Measurements from ENCODE around the gene ITGA1. TPM values are rescaled to one million over a fixed set of nuclear protein-coding genes. Genes with fewer than 3 reads are reported as not detected.

The ITGA1 gene
- total and polyA plus RNA-seq, 2 of the 13 experiments (the other 11 are each of a cell fraction or from before 2014, with no cell fraction given), result 23.1 to 28.6 TPM

- TF ChIP-seq ZNF503 (CRISPR knock-in tag; IDR thresholded peaks at IDR 0.05) (0 out of 2 replicates have a peak, but pooled peaks have one; percentile 43), ZEB1 (IDR thresholded peaks at IDR 0.05; ENCODE audit: insufficient replicate concordance, low read depth) (no peak), IKZF5 (CRISPR knock-in tag; IDR thresholded peaks at IDR 0.05) (no peak), JUNB (CRISPR knock-in tag; IDR thresholded peaks at IDR 0.05; ENCODE audit: borderline replicate concordance) (no peak), EP300 (IDR thresholded peaks at IDR 0.05; ENCODE audit: low read depth in 2 of 2, low read length in 2 of 2) (peak; percentile 29 to 74; a peak in 3 of 4 replicates), EP300 (CRISPR knock-in tag; IDR thresholded peaks at IDR 0.05; ENCODE audit: borderline replicate concordance) (no peak; the same call in 1 of the 2 replicates), BHLHE40 (IDR thresholded peaks at IDR 0.05; ENCODE audit: low read length) (peak; percentile 44; the same call in 1 of the 2 replicates), ZFP82 (CRISPR knock-in tag; IDR thresholded peaks at IDR 0.05; ENCODE audit: borderline replicate concordance) (no peak), ZBTB1 (CRISPR knock-in tag; IDR thresholded peaks at IDR 0.05; ENCODE audit: borderline replicate concordance) (no peak), ZNF558 (CRISPR knock-in tag; IDR thresholded peaks at IDR 0.05; ENCODE audit: borderline replicate concordance) (no peak), MXI1 (IDR thresholded peaks at IDR 0.05; ENCODE audit: borderline replicate concordance, low read depth, low read length) (0 out of 3 replicates have a peak, but pooled peaks have one; percentile 18), SOX5 (CRISPR knock-in tag; IDR thresholded peaks at IDR 0.05; ENCODE audit: borderline replicate concordance) (peak; percentile 71), HNF4G (IDR thresholded peaks at IDR 0.05; ENCODE audit: borderline replicate concordance, low read depth, low read length) (peak; percentile 38; the same call in 1 of the 2 replicates), HNF4G (CRISPR knock-in tag; IDR thresholded peaks at IDR 0.05; ENCODE audit: borderline replicate concordance, low read depth) (no peak), ARHGAP35 (CRISPR knock-in tag; IDR thresholded peaks at IDR 0.05; ENCODE audit: borderline replicate concordance) (no peak), NFRKB (IDR thresholded peaks at IDR 0.05) (no peak), NR2F6 (IDR thresholded peaks at IDR 0.05) (peak; percentile 93), NR2F6 (CRISPR knock-in tag; IDR thresholded peaks at IDR 0.05) (peak; percentile 91), ZSCAN29 (CRISPR knock-in tag; conservative IDR thresholded peaks at IDR 0.05) (0 out of 2 replicates have a peak, but pooled peaks have one; percentile 1), ZBTB43 (CRISPR knock-in tag; conservative IDR thresholded peaks at IDR 0.05) (0 out of 2 replicates have a peak, but pooled peaks have one; percentile 18), TCF7 (IDR thresholded peaks at IDR 0.05; ENCODE audit: low read depth) (peak; percentile 55), SOX13 (IDR thresholded peaks at IDR 0.05) (0 out of 2 replicates have a peak, but pooled peaks have one; percentile 19), SOX13 (CRISPR knock-in tag; conservative IDR thresholded peaks at IDR 0.05 in 1 of 2, IDR thresholded peaks at IDR 0.05 in 1 of 2) (peak in 1 of 2 experiments; percentile 74; a peak in 2 of 4 replicates), IRF2 (CRISPR knock-in tag; IDR thresholded peaks at IDR 0.05) (peak; percentile 63; the same call in 1 of the 2 replicates), RAD51 (IDR thresholded peaks at IDR 0.05; ENCODE audit: borderline replicate concordance) (no peak), SALL1 (CRISPR knock-in tag; IDR thresholded peaks at IDR 0.05) (peak; percentile 50; the same call in 1 of the 2 replicates), NR2F1 (CRISPR knock-in tag; IDR thresholded peaks at IDR 0.05) (peak; percentile 78 to 89), ZNF563 (CRISPR knock-in tag; IDR thresholded peaks at IDR 0.05) (no peak), ZNF121 (CRISPR knock-in tag; IDR thresholded peaks at IDR 0.05) (peak; percentile 98), XBP1 (CRISPR knock-in tag; IDR thresholded peaks at IDR 0.05) (no peak)
Measured at GRCh38 chr5:53001541-53001940, 213.8 kb downstream of the ITGA1 start (continued).

All from HepG2 (cell line).